Right cardiac atrium (tissue), 5 donors: Measurements from ENCODE around the gene NFKB2. TPM values are rescaled to one million over a fixed set of nuclear protein-coding genes. Genes with fewer than 3 reads are reported as not detected.

Experiments used
- ATAC-seq, 2 donors: fragments of 200-7000 bp; cut with Tn5 transposase; one replicate each; pipeline versions ENCODE4 v1.8.0 to v1.9.1; 2020; ENCODE audit warnings: moderate library complexity in 2 of 2, mild to moderate bottlenecking in 1 of 2
- DNase-seq, 3 donors: peaks; one replicate each; pipeline ENCODE4 v3.0.0-alpha.2; 2020
- H3K27ac ChIP-seq: one replicate; pipeline ENCODE4 v1.5.1; 2013; ENCODE audit warnings: mild to moderate bottlenecking, low read length, control low read depth, moderate library complexity
- H3K27me3 ChIP-seq: one replicate; pipeline ENCODE4 v1.6.1; 2013; ENCODE audit not compliant: control insufficient read depth, insufficient read depth
- H3K4me1 ChIP-seq: one replicate; pipeline ENCODE4 v1.6.1; 2013; ENCODE audit warnings: low read length; ENCODE audit not compliant: control insufficient read depth, insufficient read depth
- H3K4me3 ChIP-seq: one replicate; pipeline ENCODE4 v1.5.1; 2013; ENCODE audit warnings: low read length, control low read depth
- H3K9me3 ChIP-seq: one replicate; pipeline ENCODE4 v1.6.1; 2013; ENCODE audit warnings: low read length; ENCODE audit not compliant: control insufficient read depth
- WGBS: extraction: QIAGEN DNeasy Blood & Tissue Kit; methylation state at CpG from one replicate; pipeline ENCODE4 v1.1.7; 2013; 5-methylcytosine and 5-hydroxymethylcytosine counted together
- intact Hi-C, 4 donors: fragments of 100-400 bp; cut with DNase I; formaldehyde crosslinking; loops; one replicate each; pipeline versions ENCODE4 v1.11.0 to v1.14.0; 2022 to 2023
- polyA plus RNA-seq: library from polyadenylated mRNA; stranded (reverse); fragments of 200-250 nt; gene quantifications from one replicate; pipeline ENCODE4 v1.2.3, GENCODE V29; 2013
- total RNA-seq, 4 donors: library from RNA; stranded (reverse); fragmentation: NEBNext Ultra II Directional; extraction: Animal tissue kit (Norgen Biotek cat#: 25700); gene quantifications; one replicate each; pipeline ENCODE4 v1.2.1, GENCODE V29; 2021
- donor health status: healthy with polysubstance abuse.
- donor health status: DM: no; HTN: yes; CAD: no.
- donor health status: DM: no; HTN: no; CAD: no.
- donor health status: DM: no; HTN: yes; CAD: no; lungs with severe emphysema.
- donor health status: DM: yes; HTN: yes; CAD: no.

The NFKB2 gene
- total and polyA plus RNA-seq, 5 donors: 9.3 to 18.2 (median 14.2) TPM

DNA sequence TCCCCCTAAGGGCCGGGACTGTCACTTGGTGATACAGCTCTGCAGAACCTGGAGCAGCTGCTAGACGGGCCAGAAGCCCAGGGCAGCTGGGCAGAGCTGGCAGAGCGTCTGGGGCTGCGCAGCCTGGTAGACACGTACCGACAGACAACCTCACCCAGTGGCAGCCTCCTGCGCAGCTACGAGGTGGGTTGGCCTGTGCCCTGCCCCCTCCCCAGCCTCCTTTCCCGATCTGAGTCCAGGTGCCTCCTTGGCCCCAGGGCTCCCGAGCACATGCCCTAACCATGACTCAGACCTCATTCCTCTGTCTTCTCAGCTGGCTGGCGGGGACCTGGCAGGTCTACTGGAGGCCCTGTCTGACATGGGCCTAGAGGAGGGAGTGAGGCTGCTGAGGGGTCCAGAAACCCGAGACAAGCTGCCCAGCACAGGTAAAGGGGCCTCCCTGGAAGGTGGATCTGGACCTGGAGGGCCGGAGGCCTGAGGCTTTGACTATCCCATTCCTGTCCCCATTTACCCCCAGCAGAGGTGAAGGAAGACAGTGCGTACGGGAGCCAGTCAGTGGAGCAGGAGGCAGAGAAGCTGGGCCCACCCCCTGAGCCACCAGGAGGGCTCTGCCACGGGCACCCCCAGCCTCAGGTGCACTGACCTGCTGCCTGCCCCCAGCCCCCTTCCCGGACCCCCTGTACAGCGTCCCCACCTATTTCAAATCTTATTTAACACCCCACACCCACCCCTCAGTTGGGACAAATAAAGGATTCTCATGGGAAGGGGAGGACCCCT lies 6.4 kb downstream of the NFKB2 start:
- no peaks in the 10 kb centered on the region for H3K4me1 ChIP-seq
- 86% methylated on average over 18 of the region's 18 CpGs for WGBS
- no peaks in the 10 kb centered on the region for H3K9me3 ChIP-seq
- intact Hi-C loops: loop anchor here in 2 of 4 donors (5.0 to 10.0 kb wide), 2 partner anchors 75 to 183 kb away; no protein-coding TSS in a partner anchor
- ATAC-seq (no peak), DNase-seq (peak in 1 of 3 donors; percentile 56)
- no peak overlapping the region for H3K27ac ChIP-seq
- H3K27me3 ChIP-seq: no peaks in the 10 kb centered on the region
- no peak overlapping the region for H3K4me3 ChIP-seq

GRCh38 chr10:102402512-102402896 lies 7.0 kb downstream of the NFKB2 start:
- WGBS: 87% methylated on average over 5 of the region's 5 CpGs
- no peak for ATAC-seq
- Histone ChIP-seq H3K27ac (no peak overlapping the region), H3K4me3 (no peak overlapping the region), H3K4me1 (no peaks in the 10 kb centered on the region), H3K9me3 (no peaks in the 10 kb centered on the region), H3K27me3 (no peaks in the 10 kb centered on the region)
- no peak for DNase-seq
- intact Hi-C loops: loop anchor here in 2 of 4 donors (5.0 to 10.0 kb wide), 2 partner anchors 75 to 182 kb away; no protein-coding TSS in a partner anchor

DNA sequence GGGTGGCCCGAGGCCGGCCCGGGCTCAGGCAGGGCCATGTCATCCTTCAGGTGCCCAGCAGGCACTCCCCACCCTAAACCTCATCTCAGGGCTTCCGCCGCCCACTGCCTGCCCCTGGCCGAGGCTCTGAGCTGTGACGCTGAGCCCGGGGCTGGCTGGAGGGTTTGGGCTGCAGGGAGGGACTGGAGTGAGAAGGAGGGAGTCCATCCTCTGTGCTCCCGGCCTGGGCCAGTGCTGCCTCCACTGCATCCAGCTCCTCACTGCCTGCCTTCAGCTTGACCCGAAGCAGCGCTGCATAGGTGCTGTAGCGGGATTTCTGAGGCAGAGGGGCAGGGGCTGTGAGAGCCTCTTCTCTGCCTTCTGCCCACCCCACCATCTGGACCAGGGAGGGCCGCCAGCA lies 7.6 kb downstream of the NFKB2 start:
- DNase-seq (no peak), ATAC-seq (no peak)
- H3K27ac ChIP-seq: no peak overlapping the region
- no peaks in the 10 kb centered on the region for H3K4me1 ChIP-seq
- no peaks in the 10 kb centered on the region for H3K9me3 ChIP-seq
- WGBS: 88% methylated on average over 13 of the region's 13 CpGs
- intact Hi-C loops: loop anchor here in 2 of 4 donors (5.0 to 10.0 kb wide), 2 partner anchors 74 to 182 kb away; no protein-coding TSS in a partner anchor
- no peaks in the 10 kb centered on the region for H3K27me3 ChIP-seq
- H3K4me3 ChIP-seq: no peak overlapping the region

DNA sequence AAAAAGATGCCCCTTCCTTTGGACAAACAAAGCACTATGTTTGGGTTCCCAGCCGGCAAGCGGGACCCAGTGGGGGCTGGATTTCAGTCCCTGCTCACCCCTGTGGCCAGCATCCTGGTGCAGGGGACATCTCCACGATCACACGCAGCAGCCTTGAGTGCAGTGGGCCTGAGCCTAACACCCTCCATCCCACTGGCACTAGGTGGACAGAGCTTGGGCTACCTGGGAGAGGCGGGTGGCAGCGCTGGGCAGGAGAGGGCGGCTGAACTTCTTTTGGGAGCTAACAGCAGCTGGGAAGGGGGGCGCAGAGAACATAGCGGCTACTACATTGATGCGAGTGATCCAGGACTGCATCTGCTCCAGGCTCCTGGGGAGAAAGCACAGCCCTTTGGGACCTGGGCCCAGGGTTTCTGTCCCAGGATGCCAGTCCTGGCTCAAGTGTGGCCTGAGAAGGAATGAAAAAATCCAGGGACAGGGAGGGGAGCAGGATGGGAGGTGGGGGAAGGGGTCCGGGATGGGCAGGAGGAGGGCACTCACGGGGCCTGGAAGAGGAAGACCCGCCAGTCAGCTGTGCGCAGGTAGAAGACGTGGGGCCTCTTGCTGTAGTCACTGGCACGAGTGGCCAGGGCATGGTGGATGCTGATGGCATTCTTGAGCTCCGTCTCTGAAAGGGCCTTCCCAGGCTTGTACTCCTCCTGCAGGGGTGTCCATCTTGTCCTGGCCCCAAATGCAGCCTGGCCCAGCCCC lies 9.0 kb downstream of the NFKB2 start:
- peak in 1 of 3 donors; percentile 41 for DNase-seq
- H3K9me3 ChIP-seq: no peaks in the 10 kb centered on the region
- intact Hi-C loops: loop anchor here in 2 of 4 donors (5.0 to 10.0 kb wide), 2 partner anchors 73 to 180 kb away; no protein-coding TSS in a partner anchor
- 89% methylated on average over 17 of the region's 17 CpGs for WGBS
- no peak for ATAC-seq
- H3K27me3 ChIP-seq: no peaks in the 10 kb centered on the region
- no peaks in the 10 kb centered on the region for H3K4me1 ChIP-seq
- no peak overlapping the region for H3K4me3 ChIP-seq
- H3K27ac ChIP-seq: no peak overlapping the region

DNA sequence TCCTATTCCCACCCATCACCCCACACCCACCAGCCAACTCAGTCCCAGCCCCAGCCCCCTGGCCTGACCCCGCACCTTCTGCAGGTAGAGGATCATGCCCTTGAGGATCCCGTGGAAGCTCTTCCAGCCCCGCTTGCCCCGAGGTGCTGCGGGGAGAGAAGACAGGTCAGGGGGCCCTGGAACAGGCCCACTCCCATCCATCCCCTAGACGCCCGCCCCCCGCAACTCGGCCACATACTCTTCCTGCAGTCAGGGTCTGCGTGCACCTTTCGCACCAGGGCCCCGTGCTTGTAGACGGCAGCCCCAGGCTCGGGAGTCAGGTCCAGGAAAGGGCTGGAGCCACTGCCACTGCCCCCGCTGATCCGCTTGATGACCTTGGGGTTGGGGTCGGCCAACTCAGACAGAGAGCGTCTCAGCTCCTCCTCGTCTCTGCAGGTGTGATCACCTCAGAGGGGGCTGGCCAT lies 9.6 kb downstream of the NFKB2 start:
- no peak overlapping the region for H3K4me3 ChIP-seq
- DNase-seq (no peak), ATAC-seq (no peak)
- no peak overlapping the region for H3K27ac ChIP-seq
- no peaks in the 10 kb centered on the region for H3K27me3 ChIP-seq
- H3K4me1 ChIP-seq: no peaks in the 10 kb centered on the region
- 81% methylated on average over 19 of the region's 19 CpGs for WGBS
- no peaks in the 10 kb centered on the region for H3K9me3 ChIP-seq
- intact Hi-C loops: loop anchor here in 1 of 4 donors (10.0 kb wide), 1 partner anchor 180 kb away; no protein-coding TSS in a partner anchor

GRCh38 chr10:102405632-102406031 lies 10.1 kb downstream of the NFKB2 start:
- no peak for DNase-seq
- no peaks in the 10 kb centered on the region for H3K4me1 ChIP-seq
- WGBS: 84% methylated on average over 6 of the region's 6 CpGs
- H3K4me3 ChIP-seq: no peak overlapping the region
- intact Hi-C loops: loop anchor here in 1 of 4 donors (10.0 kb wide), 1 partner anchor 179 kb away; no protein-coding TSS in a partner anchor
- H3K9me3 ChIP-seq: no peaks in the 10 kb centered on the region
- no peaks in the 10 kb centered on the region for H3K27me3 ChIP-seq
- no peak overlapping the region for H3K27ac ChIP-seq
- no peak for ATAC-seq

DNA sequence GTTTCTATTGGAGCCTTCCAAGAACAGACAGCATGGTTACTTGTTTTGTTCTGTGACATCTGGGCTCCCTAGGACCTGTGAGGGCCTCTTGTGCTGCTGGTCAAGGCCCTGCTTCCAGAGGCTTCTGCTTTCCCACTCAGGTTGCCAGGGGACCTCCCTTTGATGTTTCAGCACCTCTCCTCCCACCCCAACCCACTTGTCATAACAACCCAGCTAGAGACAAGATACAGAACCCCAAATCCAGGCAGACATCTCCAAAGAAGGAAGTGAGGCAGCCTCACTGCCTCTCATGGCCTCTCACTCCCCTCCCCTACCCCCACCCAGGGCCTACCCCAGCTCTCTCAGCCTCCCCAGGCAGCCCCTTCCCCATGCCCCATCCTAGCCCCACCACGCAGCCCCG lies 11.3 kb downstream of the NFKB2 start:
- no peak overlapping the region for H3K4me3 ChIP-seq
- H3K9me3 ChIP-seq: no peaks in the 10 kb centered on the region
- DNase-seq: no peak
- ATAC-seq: no peak
- intact Hi-C loops: loop anchor here in 1 of 4 donors (10.0 kb wide), 1 partner anchor 178 kb away; no protein-coding TSS in a partner anchor
- H3K27ac ChIP-seq: no peak overlapping the region
- H3K4me1 ChIP-seq: no peaks in the 10 kb centered on the region
- 98% methylated on average over 2 of the region's 2 CpGs for WGBS
- no peaks in the 10 kb centered on the region for H3K27me3 ChIP-seq

GRCh38 chr10:102407425-102408130 lies 12.1 kb downstream of the NFKB2 start:
- intact Hi-C loops: loop anchor here in 1 of 4 donors (10.0 kb wide), 1 partner anchor 177 kb away; no protein-coding TSS in a partner anchor
- DNase-seq (no peak), ATAC-seq (no peak)
- 80% methylated on average over 13 of the region's 13 CpGs for WGBS
- Histone ChIP-seq H3K9me3 (no peaks in the 10 kb centered on the region), H3K27ac (no peak overlapping the region), H3K4me1 (no peaks in the 10 kb centered on the region), H3K27me3 (no peaks in the 10 kb centered on the region), H3K4me3 (no peak overlapping the region)

DNA sequence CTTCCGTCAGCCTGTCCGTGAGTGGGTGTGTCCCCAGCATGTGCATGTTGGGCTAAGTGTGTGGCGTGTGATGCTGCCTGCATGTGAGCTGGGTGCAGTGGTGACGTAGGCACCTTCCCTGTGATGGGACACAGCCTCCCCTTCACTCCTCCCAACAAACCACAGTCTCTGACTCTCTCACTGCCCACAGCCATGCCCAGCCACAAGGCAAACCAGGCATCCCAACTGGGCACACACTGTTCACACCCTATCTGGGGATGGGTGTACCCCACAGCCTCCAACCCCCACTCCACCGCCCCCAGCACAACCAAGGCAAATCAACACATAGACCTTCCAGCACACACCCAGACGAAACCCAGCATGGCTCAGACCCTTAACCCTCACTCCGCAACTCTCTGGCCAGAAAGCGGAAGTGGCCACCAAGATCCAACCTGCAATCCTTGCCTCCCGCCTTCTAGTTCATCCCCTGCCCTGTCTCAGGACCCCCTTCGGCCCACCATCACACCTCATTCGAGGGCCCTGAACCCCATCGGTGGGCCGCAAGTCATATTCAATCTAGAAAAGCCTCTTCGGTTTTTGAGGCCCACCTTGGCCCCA lies 12.7 kb downstream of the NFKB2 start:
- 63% methylated on average over 14 of the region's 14 CpGs for WGBS
- no peak for DNase-seq
- intact Hi-C loops: loop anchor here in 1 of 4 donors (10.0 kb wide), 1 partner anchor 177 kb away; no protein-coding TSS in a partner anchor
- Histone ChIP-seq H3K9me3 (no peaks in the 10 kb centered on the region), H3K27ac (no peak overlapping the region), H3K27me3 (no peaks in the 10 kb centered on the region), H3K4me3 (peak overlapping the region; percentile 58), H3K4me1 (no peaks in the 10 kb centered on the region)
- no peak for ATAC-seq
